ENCODE results near the gene SPINK2.

GRCh38 chr4:56857601-56858309, 36.3 kb upstream of the SPINK2 start:
- TF ChIP-seq, protein P1, sequence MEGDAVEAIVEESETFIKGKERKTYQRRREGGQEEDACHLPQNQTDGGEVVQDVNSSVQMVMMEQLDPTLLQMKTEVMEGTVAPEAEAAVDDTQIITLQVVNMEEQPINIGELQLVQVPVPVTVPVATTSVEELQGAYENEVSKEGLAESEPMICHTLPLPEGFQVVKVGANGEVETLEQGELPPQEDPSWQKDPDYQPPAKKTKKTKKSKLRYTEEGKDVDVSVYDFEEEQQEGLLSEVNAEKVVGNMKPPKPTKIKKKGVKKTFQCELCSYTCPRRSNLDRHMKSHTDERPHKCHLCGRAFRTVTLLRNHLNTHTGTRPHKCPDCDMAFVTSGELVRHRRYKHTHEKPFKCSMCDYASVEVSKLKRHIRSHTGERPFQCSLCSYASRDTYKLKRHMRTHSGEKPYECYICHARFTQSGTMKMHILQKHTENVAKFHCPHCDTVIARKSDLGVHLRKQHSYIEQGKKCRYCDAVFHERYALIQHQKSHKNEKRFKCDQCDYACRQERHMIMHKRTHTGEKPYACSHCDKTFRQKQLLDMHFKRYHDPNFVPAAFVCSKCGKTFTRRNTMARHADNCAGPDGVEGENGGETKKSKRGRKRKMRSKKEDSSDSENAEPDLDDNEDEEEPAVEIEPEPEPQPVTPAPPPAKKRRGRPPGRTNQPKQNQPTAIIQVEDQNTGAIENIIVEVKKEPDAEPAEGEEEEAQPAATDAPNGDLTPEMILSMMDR (IDR thresholded peaks at IDR 0.05): no peak
- no peak for TF ChIP-seq POLR2A (IDR thresholded peaks at IDR 0.05)

All from body of pancreas (tissue), 4 donors.